AG08396 (cell line): ENCODE measurements around the gene UCHL1.
"Not testable (repeated sequence)": the region's sequence is repeated elsewhere in the genome, so short reads cannot be mapped to it uniquely, and the experiment has no call there.

ENCODE experiments used
- DNase-seq: peaks from one replicate; pipeline ENCODE4 v3.0.0; 2012; ENCODE audit warnings: low spot score, mixed read lengths

Gene UCHL1

DNA sequence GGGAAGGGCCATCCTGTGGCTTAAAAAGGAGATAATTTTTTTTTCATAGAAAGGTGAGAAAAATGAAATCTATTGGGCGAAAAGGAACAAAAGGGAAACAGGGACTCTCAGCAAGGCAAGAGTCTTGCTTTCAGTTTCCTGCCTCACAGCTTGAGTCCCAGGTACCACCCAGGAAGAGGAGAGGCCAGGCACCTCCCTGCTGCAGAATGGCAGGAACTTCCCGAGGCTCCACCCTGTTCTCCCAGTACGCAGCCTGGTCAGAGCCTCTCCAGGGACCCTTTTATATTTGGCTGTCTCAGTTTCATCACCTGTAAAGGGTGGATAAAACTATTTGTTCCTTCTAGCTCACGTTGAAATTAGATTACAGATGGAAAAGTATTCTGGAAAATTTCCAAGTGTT lies 33.8 kb downstream of the UCHL1 start:
- DNase-seq: no peak

DNA sequence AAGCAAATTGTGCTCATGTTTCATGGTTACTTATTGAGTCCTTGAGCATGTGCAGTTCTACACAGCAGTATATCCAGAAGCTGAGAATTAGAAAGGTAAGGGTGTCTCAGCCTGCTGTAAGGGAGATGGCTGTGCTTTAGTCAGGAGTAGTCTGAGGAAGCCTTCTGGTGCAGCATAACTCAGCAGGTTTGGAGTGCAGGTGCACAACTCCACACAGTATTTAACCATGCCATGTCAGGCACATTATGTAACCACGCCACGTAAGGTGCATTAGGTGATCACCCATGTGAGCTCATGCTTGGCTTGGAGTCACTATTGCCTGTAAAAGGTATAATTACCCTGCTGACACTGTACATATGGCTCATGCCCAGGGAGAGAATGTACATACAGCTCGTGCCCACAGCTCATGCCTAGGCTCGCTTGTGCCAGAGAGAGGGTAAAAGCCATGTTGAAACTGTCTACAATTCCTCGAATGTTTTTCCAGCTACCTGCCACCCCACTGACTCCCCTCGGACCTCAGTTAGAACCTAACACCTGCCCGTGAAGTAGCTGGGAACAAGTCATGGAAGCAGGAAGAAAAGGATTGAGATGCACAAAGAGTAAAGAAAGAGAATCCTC lies 37.8 kb downstream of the UCHL1 start:
- no peak for DNase-seq

DNA sequence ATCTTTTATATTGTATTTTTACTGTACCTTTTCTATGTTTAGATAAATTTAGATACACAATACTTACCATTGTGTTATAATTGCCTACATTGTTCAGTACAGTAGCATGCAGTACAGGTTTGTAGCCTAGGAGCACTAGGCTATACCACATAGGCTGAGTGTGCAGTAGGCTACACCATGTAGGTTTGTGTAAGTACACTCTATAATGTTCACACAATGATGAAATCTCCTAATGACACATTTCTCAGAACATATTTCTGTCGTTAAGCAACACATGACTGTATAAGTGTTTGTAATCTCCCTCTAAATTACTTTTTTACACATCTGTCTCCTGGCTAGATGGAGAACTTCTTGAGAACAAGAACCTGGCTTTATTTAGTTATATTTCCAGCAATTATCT lies 40.3 kb downstream of the UCHL1 start:
- no peak for DNase-seq

DNA sequence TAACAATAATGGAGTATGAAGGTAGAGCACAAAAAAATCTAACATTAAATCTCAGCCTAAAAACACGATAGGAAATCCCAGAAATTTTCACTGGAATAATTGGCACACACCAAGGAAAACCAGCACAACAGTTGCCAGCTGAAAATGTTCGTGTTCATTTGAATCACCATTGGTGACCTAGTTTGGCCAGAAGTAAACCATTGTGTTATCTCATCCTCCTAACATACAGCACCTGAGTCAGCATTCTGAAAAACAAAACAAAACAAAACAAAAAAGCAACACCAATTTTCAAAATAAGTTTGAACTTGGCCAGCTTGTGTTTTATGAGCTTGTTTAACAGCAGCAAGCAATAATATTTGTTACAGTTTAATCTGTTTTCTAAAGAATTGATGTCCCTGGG lies 41.1 kb downstream of the UCHL1 start:
- DNase-seq: no peak

DNA sequence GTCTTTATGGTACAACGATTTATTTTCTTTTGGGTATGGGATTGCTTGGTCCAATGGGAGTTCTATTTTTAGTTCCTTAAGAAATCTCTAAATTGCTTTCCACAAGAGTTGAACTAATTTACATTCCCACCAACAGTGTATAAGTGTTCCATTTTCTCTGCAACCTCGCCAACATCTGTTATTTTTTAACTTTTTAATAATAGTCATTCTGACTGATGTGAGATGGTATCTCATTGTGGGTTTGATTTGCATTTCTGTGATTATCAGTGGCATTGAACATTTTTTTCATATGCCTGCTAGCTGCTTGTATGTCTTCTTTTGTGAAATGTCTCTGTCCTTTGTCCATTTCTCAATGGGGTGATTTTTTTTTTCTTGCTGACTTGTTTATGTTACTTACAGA lies 42.8 kb downstream of the UCHL1 start:
- no peak for DNase-seq

DNA sequence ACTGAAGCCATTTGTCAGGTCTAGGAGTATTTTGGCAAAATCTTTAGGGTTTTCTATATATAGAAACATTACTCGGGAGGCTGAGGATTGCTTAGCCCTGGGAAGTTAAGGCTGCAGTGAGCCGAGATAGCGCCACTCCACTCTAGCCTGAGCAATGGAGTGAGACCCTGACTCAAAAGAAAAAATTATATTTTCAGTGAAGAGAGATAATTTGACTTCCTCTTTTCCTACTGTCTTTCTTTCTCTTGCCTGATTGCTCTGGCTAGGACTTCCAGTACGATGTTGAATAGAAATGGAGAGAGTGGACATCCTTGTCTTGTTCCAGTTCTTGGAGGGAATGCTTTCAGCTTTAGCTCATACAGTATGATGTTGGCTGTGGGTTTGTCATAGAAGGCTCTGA lies 44.4 kb downstream of the UCHL1 start:
- no peak for DNase-seq

DNA sequence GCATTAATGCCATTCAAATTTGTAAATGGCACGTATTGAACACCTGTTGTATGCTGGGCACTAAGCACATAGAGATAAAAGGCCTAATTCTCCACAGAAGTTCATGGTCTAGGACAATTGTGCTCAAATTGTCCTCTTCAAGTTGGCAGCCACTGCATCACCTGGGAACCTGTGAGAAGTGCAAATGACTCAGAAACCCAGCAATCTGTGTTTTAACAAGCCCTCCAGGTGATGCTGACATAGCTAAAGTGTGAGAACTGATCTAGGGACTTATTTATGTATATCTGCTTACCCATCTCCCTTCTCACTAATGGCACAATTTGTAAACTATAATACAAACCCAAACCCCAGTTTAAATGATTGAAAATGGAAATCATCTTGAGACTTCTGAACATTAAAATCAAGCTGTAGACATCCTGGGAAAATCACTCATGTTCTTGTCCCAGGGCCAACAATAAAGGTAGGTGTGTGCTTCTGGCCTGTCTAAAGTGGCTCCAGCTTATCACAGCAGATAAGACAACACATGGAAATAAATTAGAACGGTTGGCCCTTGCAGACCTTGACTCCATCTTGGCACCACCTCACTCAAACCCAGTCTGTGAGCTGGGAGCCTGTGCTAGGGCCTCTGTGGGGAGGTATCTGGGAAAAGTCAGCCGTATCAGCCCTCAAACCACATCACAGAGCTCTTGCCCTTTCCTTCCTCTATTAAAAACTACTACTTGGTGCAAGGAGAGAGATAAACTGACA lies 46.8 kb downstream of the UCHL1 start:
- no peak for DNase-seq

DNA sequence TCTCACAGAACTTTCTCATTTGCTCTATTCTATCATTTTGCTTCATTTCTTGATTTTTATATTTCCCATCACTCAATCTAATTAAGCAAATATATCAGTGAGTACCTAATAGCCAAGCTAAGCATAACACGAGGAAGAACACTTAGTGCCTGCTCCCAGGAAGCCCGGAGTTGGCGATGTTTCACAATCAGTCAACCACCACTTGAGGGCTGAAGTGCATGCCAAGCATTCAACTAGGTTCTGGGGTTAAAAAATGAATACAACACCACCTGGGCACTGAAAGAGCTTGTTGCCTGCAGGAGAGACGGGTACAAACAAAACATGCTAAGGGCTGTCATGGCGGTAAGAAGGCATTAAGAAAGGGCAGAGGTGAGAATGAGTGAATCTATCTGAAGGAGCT lies 47.5 kb downstream of the UCHL1 start:
- no peak for DNase-seq

DNA sequence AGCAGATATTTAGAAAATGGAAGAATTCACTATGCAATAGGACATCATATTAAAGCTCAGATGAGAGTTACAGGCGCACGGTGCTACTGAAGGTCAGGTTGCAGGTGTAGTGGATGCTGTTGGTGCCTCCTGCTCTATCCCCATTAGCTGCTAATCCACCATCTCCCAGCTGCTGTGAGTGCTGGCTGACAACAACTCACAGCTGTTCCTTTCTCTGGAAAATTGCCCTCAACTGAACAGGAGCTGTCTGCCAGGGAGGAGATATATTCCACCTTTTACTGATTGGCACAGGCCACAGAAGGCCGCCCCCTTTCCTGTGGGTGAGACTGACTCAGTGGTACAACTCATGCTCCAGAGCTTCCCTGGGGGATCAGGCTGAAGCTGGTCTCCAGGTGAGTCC lies 48.7 kb downstream of the UCHL1 start:
- no peak for DNase-seq

DNA sequence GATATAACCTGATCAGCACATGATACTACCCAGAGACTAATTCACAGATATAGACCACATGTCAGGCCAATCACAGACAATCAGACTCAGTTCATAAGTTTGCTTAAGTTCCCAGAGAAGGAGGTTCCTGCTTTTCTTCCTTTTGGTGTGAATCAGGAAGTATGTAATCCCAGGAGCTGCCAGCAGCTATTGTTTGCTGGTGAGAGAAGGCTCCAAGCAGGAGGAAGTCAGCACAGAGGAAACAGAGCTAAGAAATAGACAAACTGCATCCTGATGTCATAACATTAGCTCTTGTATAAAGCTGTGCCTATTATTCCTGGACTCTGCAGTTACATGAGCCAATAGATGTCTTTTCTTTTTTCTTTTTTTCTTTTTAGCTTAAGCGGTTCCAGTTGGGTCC lies 50.9 kb downstream of the UCHL1 start:
- no peak for DNase-seq

DNA sequence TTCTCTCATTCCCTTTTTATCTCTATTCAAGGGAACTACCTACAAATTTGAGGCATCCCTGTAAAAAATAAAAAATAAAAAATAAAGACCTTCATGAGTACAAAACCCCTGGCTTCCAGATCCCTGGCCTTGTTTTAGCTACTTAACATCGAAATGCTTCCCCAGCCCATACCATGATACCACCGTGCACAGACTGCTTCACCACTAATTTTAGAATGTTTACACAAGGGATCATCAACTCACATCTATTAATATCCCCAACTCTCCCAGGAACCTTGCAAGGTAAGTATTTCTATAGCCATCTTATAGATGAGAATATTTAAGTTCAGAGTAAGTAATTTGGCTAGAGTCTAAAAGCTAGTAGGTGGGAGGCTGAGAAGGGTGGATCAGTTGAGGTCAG lies 51.7 kb downstream of the UCHL1 start:
- DNase-seq: no peak

DNA sequence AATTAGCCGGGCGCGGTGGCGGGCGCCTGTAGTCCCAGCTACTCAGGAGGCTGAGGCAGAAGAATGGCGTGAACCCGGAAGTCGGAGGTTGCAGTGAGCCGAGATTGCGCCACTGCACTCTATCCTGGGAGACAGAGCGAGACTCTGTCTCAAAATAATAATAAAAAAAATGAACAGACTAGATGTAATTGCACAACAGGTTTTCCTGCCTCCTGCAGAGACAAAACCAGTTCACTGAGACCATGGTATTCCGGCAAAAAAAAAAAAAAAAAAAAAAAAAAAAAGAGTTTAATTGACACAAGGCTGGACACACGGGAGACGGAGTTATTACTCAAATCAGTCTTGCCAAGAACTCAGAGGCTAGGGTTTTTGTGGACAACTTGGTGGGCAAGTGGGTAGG lies 58.7 kb downstream of the UCHL1 start:
- not testable (repeated sequence) for DNase-seq

DNA sequence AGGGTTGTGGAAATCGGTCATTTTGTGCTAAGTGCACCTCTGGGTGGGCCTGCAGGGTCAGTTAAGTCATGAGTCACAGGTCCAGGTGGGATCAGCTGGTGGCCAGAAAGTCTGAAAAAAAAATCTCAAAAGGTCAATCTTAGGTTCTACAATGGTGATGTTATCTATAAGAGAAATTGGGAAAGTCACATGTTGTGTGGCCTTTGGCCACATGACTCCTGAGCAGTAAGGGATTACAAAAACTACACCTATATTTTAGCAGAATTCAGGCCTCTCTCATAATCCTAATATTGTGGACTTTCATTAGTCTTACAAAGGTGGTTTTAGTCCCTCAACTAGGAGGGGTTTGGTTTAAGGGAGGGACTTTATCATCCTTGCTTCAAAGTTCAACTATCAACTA lies 59.1 kb downstream of the UCHL1 start:
- DNase-seq: no peak
